ENCODE measurements around the gene WBP11.
A peak's percentile ranks its signal among the peaks of the same experiment; 100 is the strongest.

Gene WBP11

GRCh38 chr12:14803011-14803829 is at the start of gene WBP11, which contains the start of gene C12orf60:
WBP11 (minus strand) TSS chr12:14803478; CDS start chr12:14801383, 2,095 bp downstream.
C12orf60 (plus strand) TSS chr12:14803670; CDS start chr12:14822936, 19,266 bp downstream.
- peak; percentile 54 for DNase-seq (ENCODE audit: low read depth)

GRCh38 chr12:14852880-14853279 is 49.6 kb upstream of the WBP11 start:
- no peak for DNase-seq (ENCODE audit: low read depth)

GRCh38 chr12:14850929-14851663 is 47.8 kb upstream of the WBP11 start:
- no peak for DNase-seq (ENCODE audit: low read depth)

DNA sequence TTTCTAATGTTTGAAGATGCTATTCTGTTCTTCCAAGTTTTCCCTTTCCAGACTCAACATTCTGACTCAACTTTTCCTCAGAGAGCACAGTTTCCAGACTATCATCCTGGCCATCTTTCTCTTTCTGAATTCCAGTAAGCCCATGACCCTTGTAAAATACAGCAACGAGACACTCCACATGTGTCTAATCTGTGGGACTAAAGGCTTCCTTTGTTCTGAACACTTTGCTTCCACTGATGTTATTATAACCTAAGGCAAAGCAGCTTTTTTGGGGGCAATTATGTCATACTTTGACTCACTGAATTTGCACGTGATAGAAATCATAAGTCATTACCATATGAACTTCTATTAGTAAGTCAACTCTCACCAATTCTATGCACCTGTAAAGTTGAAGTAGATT is 46.4 kb upstream of the WBP11 start:
- DNase-seq (ENCODE audit: low read depth) = no peak

DNA sequence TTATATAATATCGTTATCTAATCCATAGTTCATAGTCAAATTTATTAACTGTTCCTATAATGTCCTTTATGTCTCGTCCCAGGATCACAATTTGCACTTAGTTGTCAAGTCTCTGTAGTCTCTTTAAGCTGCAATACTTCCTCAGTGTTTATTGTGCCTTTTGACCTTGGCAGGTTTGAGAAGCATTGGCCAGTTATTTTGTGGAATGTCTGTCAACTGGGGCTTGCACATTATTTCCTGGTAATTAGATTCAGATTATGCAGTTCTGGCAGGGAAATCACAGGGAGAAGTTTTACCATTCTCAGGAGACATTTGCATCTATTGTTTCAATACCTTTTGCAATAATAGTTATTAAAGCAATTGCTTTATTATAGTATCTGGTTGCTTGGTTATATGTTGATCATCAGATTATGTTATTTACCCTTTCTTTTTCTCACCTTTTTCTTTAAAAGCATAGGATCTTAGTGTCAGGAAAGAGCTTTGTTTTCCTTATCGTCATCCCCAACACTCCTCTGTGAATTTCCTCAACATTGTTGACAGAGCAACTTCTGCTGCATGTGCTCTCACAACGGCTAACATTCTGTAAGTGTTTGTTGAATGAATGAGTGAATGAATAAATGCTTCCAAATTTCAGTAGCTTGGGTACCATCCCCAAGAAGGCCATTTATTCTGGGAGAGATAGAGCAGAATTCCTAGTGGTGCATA is 43.8 kb upstream of the WBP11 start:
- DNase-seq (ENCODE audit: low read depth) = no peak

DNA sequence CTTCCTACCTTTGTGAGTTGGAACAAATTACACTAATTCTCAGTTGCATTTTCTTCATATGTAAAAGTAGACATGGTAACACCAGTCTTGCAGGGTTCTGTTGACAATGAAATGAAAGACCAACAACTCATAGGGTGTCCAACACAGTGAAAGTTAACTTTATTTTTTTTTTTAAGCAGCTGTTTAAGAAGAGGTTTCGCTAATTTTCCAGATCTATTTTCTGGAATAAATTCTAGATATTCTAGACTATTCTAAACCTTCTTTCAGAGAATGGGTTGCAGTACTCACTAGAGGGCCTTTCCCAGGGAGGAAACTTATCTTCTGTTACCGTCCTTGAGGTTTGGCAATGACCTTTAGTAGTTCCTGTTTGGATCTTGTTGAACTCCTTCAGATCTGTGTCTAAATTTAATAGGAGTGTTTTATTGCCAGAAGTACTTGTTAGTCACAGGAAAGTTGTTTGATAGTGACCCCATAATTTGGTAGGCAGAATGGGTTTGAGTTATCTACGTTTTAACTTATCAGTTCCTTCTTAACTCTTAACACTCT is 42.8 kb upstream of the WBP11 start:
- no peak for DNase-seq (ENCODE audit: low read depth)

GRCh38 chr12:14845350-14845750 is 42.1 kb upstream of the WBP11 start:
- no peak for DNase-seq (ENCODE audit: low read depth)

GRCh38 chr12:14844401-14844800 is 41.1 kb upstream of the WBP11 start:
- DNase-seq (ENCODE audit: low read depth) = no peak

- DNase-seq (ENCODE audit: low read depth) = no peak
Measured at GRCh38 chr12:14843425-14843887, 40.2 kb upstream of the WBP11 start, which contains the start of gene ART4. ART4 (minus strand) TSS chr12:14843526; CDS start chr12:14843113, 413 bp downstream.

GRCh38 chr12:14842315-14842714 is 39.0 kb upstream of the WBP11 start:
- DNase-seq (ENCODE audit: low read depth) = no peak

GRCh38 chr12:14841761-14842160 is 38.5 kb upstream of the WBP11 start:
- no peak for DNase-seq (ENCODE audit: low read depth)

- DNase-seq (ENCODE audit: low read depth) = no peak
Measured at GRCh38 chr12:14840616-14841015, 37.3 kb upstream of the WBP11 start.

DNA sequence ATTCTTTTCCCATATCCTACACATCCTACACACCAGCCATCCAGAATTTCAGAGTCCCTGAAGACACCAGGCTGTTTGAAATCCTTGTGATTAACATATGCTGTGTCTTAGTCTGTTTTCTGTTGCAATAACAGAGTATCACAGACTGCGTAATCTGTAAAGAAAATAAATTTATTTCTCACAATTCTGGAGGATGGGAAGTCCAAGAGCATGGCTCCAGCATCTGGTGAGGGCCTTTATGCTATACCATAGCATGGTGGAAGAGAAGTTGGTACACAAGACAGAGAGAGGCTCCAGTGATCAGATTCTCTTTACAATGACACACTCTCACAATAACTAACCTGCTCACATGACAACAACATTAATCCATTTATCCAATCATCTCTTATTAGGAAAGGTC is 36.0 kb upstream of the WBP11 start:
- DNase-seq (ENCODE audit: low read depth) = no peak

DNA sequence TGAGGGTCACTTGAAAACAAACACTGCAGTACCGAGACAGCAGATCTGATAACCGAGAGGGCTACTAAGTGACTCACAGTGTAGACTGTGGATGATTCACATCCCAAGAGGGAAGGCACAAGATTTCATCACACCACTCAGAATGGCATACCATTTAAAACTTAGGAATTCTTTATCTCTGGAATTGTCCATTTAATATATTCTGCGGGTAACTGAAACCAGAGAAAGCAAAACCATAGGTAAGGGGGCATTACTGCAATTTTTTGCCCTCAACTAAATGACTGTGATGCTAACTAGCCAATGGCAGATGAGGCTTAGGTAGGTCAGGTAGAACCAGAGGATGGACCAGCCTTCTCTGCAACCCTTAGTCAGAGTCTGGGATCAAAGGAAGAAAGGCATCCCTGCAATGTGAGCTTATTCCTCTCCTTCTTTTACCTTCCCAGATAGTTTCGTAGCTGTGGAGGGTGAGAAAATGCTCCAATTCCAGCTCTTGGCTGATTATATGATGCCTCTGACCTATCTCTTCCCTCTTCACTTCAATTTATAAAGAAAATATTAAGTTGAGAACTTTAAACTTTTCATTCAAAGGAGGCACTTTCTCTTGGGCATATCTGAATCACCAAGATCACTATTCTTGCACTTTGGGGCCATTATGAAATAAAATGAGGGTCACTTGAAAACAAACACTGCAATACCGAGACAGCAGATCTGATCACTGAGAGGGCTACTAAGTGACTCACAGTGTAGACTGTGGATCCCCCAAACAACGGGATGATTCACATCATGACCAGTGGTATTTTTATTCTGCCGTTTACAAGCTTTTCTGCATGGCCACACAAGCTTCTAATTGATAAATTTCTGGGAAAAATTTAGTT is 33.3 kb upstream of the WBP11 start:
- no peak for DNase-seq (ENCODE audit: low read depth)

DNA sequence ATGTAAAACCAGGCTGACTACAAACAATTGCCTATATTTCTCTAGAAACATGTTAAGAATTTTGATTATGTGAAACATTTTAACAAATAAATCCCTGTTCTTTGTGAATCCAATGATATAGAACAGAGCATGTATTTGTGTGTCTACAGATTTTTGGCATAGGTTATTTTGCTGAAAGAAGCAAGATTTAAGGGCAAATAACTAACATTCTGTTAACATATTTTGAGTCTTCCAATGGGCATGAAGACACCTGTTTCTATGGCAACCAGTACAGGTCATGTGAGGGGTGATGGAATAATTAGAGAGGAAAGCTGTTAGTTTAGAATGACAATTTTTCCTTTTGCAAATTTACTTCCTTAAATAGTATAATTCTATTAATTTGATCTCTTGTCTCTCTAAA is 31.2 kb upstream of the WBP11 start:
- DNase-seq (ENCODE audit: low read depth) = no peak

DNA sequence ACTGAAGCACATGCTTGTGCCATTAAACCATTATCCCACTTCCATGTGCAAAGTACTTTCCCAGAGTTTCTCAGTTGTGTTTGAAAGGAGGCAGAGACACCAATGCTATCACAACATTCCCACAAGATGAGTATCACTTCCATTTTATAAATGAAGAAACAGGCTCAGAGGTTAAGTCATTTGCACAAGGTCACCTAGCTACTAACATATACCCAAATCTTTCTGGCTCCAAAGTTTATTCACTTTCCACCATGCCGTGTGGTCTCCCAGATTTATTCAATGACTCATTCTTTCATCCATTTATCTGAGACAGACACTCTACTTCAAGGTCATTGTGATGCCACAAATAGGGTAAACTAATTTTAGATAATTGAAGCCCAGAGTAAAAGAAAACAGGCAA is 30.7 kb upstream of the WBP11 start:
- DNase-seq (ENCODE audit: low read depth) = no peak

- no peak for DNase-seq (ENCODE audit: low read depth)
Measured at GRCh38 chr12:14833336-14833735, 30.1 kb upstream of the WBP11 start.

GRCh38 chr12:14828892-14829291 is 25.6 kb upstream of the WBP11 start:
- DNase-seq (ENCODE audit: low read depth) = no peak

GRCh38 chr12:14827043-14827442 is 23.8 kb upstream of the WBP11 start:
- no peak for DNase-seq (ENCODE audit: low read depth)

- DNase-seq (ENCODE audit: low read depth) = no peak
Measured at GRCh38 chr12:14826491-14826890, 23.2 kb upstream of the WBP11 start.

DNA sequence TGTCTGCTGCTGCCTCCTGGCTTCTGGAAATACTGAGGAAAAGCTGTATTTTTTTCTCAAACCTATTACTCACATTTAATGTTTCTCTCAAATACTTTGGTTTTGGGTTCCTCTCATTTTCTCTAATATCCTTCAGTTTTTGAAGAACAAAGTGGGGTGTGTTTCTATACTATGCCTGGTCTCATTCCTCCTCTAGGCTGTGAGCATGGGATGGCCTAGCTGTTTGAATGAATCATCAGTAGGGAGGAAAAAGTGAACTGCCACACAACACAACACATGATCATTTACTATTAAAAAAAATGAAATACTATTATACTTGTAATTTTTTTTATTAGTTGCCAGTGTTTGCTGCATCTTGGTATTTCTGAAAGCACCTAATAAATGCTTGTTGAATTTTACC is 22.0 kb upstream of the WBP11 start:
- no peak for DNase-seq (ENCODE audit: low read depth)

All from stimulated activated CD8-positive, alpha-beta memory T cell treated with anti-CD3 and anti-CD28 coated beads, Interleukin-15, amount 100 ng/mL, for 24 hours (primary cell).